BLaER1 (cell line): Measurements from ENCODE around the gene DGKE.

ENCODE experiments used
- H3K27ac ChIP-seq: shearing (Covaris generic); formaldehyde crosslinking; 2 replicates; pipeline ENCODE4 v1.8.1; 2022
- H3K27me3 ChIP-seq: shearing (Covaris generic); formaldehyde crosslinking; 2 replicates; pipeline ENCODE4 v1.8.1; 2022
- H3K36me3 ChIP-seq: shearing (Covaris generic); formaldehyde crosslinking; 2 replicates; pipeline ENCODE4 v1.8.1; 2022
- H3K4me1 ChIP-seq: shearing (Covaris generic); formaldehyde crosslinking; 2 replicates; pipeline ENCODE4 v1.8.1; 2022
- H3K4me2 ChIP-seq: shearing (Covaris generic); formaldehyde crosslinking; 2 replicates; pipeline ENCODE4 v1.8.1; 2022
- H3K4me3 ChIP-seq: shearing (Covaris generic); formaldehyde crosslinking; 2 replicates; pipeline ENCODE4 v1.8.1; 2022
- H3K9ac ChIP-seq: shearing (Covaris generic); formaldehyde crosslinking; 2 replicates; pipeline ENCODE4 v1.8.1; 2022
- H3K9me3 ChIP-seq: shearing (Covaris generic); formaldehyde crosslinking; 2 replicates; pipeline ENCODE4 v1.8.1; 2022
- H4K20me1 ChIP-seq: shearing (Covaris generic); formaldehyde crosslinking; 2 replicates; pipeline ENCODE4 v1.8.1; 2022
- Cebpa-rat ChIP-seq: shearing (Covaris generic); IDR thresholded peaks from 2 replicates; pipeline ENCODE4 v1.8.1; 2022

Gene DGKE

DNA sequence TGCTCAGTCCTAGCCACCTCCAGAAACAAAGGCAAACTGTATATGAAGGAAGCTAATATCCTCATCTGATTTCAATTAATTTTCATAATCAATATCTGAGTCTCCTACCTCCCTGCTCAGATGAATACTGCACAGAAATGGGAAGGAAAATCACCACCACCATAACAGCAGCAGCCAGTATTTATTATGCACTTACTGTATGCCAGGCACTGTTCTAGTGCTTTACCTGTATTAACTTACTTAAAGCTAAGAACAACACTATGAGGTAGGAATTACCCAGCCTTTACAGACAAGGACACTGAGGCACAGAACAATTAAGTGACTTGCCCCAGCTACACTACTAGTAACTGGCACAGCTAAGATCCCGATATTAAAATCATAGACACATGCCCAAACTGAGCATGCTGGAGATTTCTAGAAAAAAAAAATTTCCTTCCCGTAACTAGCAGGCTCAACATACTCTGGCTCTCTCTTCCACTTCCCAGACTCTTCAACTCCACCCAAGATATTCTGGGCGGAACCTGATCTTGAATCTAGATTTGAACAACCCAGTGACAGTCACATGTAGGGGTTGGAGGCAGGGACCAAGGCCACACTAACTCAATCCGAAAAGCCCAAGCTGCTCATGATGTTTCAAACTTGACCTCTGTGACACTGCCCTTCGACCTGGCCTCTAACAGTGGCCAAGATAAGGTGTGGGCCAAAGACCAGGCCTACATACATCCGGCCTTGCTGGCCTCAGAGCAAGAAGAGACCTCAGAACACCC is 76.0 kb downstream of the DGKE start:
- no peak overlapping the region for H3K27ac ChIP-seq
- no peak for TF ChIP-seq Cebpa-rat
- peak overlapping the region; percentile 23; the same call in 1 of the 2 replicates for H3K9ac ChIP-seq
- H3K4me2 ChIP-seq = peak overlapping the region; percentile 91
- no peaks in the 10 kb centered on the region for H3K27me3 ChIP-seq
- peak overlapping the region; percentile 78 for H3K4me3 ChIP-seq
- H3K9me3 ChIP-seq = no peaks in the 10 kb centered on the region
- peaks cover 63% of the 10 kb centered on the region for H3K36me3 ChIP-seq
- peaks cover 49% of the 10 kb centered on the region for H3K4me1 ChIP-seq
- peaks cover 81% of the 10 kb centered on the region for H4K20me1 ChIP-seq

DNA sequence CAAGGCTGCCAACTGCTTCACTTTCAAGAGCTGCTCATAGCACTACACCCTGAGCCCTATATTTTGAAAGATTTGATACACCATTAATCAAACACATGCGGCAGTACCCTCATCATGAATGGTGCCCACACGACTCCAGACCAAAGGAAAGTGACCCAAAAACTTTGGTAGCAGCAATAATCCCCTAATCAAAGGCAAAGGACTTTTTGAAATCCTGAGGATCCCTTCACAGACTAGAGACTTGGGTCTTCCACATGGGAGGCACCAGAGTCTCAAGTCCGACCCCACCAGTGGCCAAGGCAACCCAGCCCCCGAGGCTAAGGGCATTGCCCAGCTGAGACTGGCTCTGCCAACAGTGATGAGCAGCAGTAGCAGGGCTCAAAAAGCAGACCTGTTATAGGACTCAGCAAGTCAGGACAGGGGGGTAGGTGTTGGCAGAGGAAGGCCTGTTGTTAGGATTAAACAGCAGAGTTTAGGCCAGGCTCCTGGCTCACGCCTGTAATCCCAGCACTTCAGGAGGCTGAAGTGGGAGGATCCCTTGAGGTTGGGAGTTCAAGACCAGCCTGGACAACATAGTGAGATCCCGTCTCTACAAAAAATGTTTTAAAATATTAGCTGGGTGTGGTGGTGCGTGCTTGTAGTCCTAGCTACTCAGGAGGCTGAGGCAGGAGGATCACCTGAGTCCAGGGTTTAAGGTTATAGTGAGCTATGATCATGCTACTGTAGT is 76.7 kb downstream of the DGKE start:
- TF ChIP-seq Cebpa-rat = no peak
- Histone ChIP-seq H3K27ac (peak overlapping the region; percentile 47), H3K36me3 (peaks cover 55% of the 10 kb centered on the region), H3K4me1 (peaks cover 57% of the 10 kb centered on the region), H4K20me1 (peaks cover 75% of the 10 kb centered on the region), H3K4me2 (peak overlapping the region; percentile 91), H3K27me3 (no peaks in the 10 kb centered on the region), H3K4me3 (peak overlapping the region; percentile 78), H3K9me3 (no peaks in the 10 kb centered on the region), H3K9ac (peak overlapping the region; percentile 23; the same call in 1 of the 2 replicates)

DNA sequence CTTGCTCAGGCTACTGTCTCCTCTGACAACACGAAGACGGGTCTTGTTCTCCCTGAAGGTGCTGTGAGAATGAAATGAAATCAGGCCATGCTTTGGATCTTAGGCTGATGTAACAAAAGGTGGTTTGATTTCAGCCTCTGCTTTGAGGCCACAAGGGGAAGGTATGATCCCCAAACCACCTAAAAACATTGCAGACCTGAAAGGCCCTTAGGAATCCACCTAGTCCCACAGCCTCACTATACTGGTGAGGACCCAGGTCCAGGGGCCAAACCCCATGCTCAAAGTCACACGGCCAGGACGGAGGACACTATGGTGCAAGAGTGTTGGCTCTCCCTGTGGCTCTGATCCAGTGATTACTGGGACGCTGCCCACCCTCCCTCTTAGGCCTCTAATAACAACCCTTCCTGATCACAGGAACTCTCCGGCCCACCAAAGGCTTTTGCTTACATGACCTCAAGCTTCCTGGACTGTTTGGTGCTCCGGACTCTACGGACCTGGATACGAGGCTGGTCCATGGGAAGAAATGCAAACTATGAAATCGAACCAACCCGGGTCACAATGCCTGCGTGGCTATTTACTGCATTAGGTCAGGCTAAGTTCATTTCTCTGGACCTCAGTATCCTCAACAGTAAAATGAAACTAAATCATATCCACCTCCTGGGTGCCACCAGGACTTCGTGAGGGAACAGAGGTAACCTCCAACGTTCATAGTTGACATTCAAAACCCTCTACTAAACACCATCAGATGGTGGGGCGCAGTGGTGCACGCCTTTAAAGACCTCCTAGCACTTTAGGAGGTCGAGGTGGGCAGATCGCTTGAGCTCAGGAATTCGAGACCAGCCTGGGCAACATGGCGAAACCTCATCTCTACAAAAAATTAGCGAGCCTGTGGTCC is 78.4 kb downstream of the DGKE start:
- peaks cover 66% of the 10 kb centered on the region for H3K4me1 ChIP-seq
- no peak for TF ChIP-seq Cebpa-rat
- peaks cover 9% of the 10 kb centered on the region; the same call in 1 of the 2 replicates for H3K9me3 ChIP-seq
- H3K27me3 ChIP-seq = no peaks in the 10 kb centered on the region
- peak overlapping the region; percentile 89 for H3K27ac ChIP-seq
- H3K4me3 ChIP-seq = peak overlapping the region; percentile 78
- peak overlapping the region; percentile 90 for H3K9ac ChIP-seq
- peaks cover 60% of the 10 kb centered on the region for H4K20me1 ChIP-seq
- peaks cover 38% of the 10 kb centered on the region for H3K36me3 ChIP-seq
- peak overlapping the region; percentile 91 for H3K4me2 ChIP-seq

DNA sequence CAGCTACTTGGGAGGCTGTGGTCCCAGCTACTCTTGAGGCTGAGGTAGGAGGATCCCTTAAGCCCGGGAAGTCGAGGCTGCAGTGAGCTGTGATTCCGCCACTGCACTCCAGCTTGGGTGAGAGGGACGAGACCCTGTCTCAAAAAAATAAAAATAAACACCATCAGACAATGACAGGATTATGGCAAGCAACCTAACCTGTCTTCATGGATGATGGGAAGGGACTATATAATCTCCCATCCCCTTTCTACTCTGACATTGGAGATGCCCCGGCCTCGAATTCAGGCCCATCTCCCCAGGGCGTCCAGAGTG is 79.0 kb downstream of the DGKE start:
- Histone ChIP-seq H3K27ac (peak overlapping the region; percentile 89), H3K9me3 (peaks cover 14% of the 10 kb centered on the region), H3K4me1 (peaks cover 65% of the 10 kb centered on the region), H3K4me2 (peak overlapping the region; percentile 91), H3K4me3 (peak overlapping the region; percentile 78), H3K27me3 (no peaks in the 10 kb centered on the region), H3K9ac (peak overlapping the region; percentile 90), H3K36me3 (peaks cover 32% of the 10 kb centered on the region), H4K20me1 (peaks cover 54% of the 10 kb centered on the region)
- no peak for TF ChIP-seq Cebpa-rat

DNA sequence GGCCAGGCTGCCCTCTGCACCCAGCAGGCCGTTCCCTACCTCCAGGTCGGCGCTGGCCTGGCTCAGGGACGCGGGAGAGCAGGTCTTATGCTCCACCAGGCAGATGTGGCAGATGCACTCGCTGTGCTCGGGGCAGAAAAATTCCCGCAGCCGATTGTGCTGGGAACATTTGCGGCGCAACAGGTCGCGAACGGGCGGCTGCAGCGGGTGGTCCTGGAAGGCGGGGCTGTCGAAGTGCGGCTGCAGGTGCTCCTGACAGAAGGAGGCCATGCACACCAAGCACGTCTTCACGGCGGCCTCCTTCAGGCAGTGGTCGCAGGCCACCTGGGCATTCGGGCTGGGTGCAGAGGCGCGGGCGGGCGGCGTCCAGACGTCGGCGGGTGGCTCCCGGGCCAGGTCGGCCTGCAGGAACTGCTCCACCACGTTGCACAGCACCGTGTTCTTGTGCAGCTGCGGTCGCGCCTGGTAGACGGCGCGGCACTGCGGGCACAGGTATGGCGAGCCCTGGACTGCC is 79.5 kb downstream of the DGKE start:
- no peak for TF ChIP-seq Cebpa-rat
- H3K4me2 ChIP-seq = peak overlapping the region; percentile 91
- H3K4me3 ChIP-seq = peak overlapping the region; percentile 78
- H3K9ac ChIP-seq = peak overlapping the region; percentile 90
- peaks cover 60% of the 10 kb centered on the region for H3K4me1 ChIP-seq
- peak overlapping the region; percentile 89 for H3K27ac ChIP-seq
- peaks cover 16% of the 10 kb centered on the region for H3K9me3 ChIP-seq
- H3K27me3 ChIP-seq = no peaks in the 10 kb centered on the region
- peaks cover 50% of the 10 kb centered on the region for H4K20me1 ChIP-seq
- H3K36me3 ChIP-seq = peaks cover 28% of the 10 kb centered on the region

DNA sequence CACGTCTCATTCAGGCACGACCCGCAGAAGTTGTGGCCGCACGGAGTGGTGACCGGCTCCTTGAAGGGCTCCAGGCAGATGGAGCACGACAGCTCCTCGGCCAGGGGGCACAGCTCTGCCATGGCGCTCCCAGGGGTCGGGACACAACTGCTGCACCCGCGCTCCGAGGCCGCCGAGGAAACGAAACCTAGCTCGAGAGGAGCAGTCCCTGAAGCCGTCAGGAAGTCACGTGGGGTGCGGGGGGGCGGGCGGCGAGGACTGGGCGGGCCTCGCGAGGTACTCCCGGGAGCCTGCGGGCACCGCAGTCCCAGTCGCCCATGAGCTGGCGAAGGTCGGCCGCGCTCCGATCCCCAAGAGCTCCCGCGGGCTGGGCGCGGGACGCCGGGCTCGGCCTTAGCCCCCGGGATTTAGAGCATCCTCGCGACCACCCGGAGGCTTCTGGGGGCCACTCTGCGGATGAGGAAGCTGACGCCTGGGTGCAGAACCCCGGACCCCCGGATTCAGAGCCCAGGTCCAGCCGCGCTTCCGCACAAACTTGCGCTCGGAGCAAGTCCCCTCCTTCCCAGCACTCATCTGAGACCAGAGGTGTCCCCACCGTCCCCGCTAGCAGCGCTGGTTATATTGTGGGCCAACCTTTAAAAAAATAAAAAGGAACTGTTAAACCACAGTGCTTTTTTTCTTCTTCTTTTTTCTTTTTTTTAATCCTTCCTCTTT is 80.1 kb downstream of the DGKE start, which contains the start of gene TRIM25:
Gene TRIM25 (minus strand): TSS at position 183 of the 714 bp plus-strand sequence. CDS start 61 bp downstream, at position 122.
- peak within 1 kb of the TSS; percentile 78 for H3K4me3 ChIP-seq
- H3K36me3 ChIP-seq = peaks cover 22% of the 10 kb centered on the region
- H3K9ac ChIP-seq = peak within 1 kb of the TSS; percentile 90
- peak within 1 kb of the TSS; percentile 89 for H3K27ac ChIP-seq
- H3K4me1 ChIP-seq = peaks cover 54% of the 10 kb centered on the region
- H3K9me3 ChIP-seq = peaks cover 16% of the 10 kb centered on the region
- H4K20me1 ChIP-seq = peaks cover 44% of the 10 kb centered on the region
- no peak for TF ChIP-seq Cebpa-rat
- no peaks in the 10 kb centered on the region for H3K27me3 ChIP-seq
- peak within 1 kb of the TSS; percentile 91 for H3K4me2 ChIP-seq

DNA sequence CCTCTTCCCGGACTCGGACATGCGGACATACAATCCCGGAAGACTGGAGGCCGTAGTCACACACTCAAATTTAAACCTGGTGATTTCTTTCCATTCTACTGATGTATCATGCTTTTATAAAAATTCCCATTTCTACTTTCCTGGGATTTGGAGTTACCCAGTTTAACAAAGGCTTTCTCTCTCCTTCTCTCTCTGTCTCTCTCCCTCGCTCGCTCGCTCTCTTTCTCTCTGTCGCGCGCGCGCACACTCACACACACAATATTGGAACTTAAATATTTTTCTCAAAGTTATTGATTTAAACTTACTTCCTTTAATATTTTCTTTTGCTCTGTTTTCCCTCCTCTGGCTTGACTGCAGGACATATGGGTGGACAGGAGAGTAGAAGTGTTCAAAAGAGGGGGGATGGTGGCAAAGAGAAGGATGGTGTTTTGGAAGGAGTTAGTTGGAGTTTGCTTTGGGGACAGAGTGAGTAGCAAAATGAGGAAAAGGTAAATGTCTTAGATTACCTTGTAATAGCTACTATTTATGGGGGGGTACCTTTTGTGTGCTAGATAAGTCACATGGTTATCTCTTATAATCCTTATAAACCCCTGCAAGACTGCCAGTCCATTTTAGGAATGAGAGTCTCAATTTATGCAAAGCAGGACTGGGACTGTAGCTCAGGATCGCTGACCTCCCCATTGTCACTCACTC is 80.8 kb downstream of the DGKE start:
- Histone ChIP-seq H3K4me3 (peak overlapping the region; percentile 78), H3K27me3 (no peaks in the 10 kb centered on the region), H4K20me1 (peaks cover 37% of the 10 kb centered on the region), H3K9ac (peak overlapping the region; percentile 90), H3K4me2 (peak overlapping the region; percentile 91), H3K9me3 (peaks cover 20% of the 10 kb centered on the region), H3K27ac (peak overlapping the region; percentile 89), H3K36me3 (peaks cover 15% of the 10 kb centered on the region; the same call in 1 of the 2 replicates), H3K4me1 (peaks cover 47% of the 10 kb centered on the region)
- no peak for TF ChIP-seq Cebpa-rat

DNA sequence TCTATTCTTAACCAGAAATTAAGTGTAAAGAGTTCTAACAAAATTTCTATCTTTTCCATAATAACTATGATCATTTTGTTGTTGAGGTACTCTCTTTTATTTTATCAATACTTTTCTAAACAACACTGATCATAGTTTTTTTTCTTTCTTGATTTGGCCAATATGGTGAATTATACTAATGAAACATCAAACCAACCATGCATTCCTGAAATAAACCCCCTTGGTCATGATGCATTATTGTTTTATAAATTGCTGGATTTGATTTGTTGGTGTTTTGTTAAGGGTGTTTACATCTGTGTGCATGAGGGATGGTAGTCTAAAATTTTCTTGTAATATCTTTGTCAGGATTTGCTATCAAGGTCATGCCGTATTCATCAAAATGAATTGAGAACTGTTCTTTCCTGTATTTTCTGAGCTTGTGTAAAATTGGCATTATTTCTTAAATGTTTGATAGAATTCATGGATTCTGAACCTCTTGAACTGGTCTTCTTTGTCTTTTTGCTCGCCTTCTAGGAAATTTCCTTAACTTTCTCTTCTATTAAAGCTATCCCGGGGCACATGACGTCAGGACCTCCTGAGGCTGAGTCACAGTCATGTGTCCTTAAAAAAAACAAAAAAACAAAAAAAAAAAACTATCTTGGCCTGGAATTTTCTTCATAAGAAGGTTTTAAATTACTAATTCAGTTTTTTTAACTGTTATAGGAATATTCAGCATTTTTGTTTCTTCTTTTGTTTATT is 83.8 kb downstream of the DGKE start:
- peaks cover 7% of the 10 kb centered on the region for H4K20me1 ChIP-seq
- peaks cover 20% of the 10 kb centered on the region for H3K4me1 ChIP-seq
- H3K27ac ChIP-seq = no peak overlapping the region
- no peaks in the 10 kb centered on the region for H3K27me3 ChIP-seq
- no peak for TF ChIP-seq Cebpa-rat
- H3K9me3 ChIP-seq = peaks cover 20% of the 10 kb centered on the region
- no peaks in the 10 kb centered on the region for H3K36me3 ChIP-seq
- H3K9ac ChIP-seq = no peak overlapping the region
- H3K4me3 ChIP-seq = no peak overlapping the region
- H3K4me2 ChIP-seq = no peak overlapping the region
